Brain microvascular endothelial cell (primary cell): ENCODE measurements around the gene SORCS1.
A peak's percentile ranks its signal among the peaks of the same experiment; 100 is the strongest.

Source experiments
- DNase-seq: peaks from one replicate; pipeline ENCODE4 v3.0.0-alpha.2; 2020
- H3K27ac ChIP-seq: fragments of 250-450 bp; sonication (Bioruptor Pico); 2 replicates; pipeline ENCODE4 v1.5.1; 2020; ENCODE audit warnings: mild to moderate bottlenecking, moderate library complexity
- H3K27me3 ChIP-seq: fragments of 250-450 bp; sonication (Bioruptor Pico); replicated peaks from 2 replicates; pipeline ENCODE4 v1.5.1; 2020; ENCODE audit warnings: mild to moderate bottlenecking
- H3K36me3 ChIP-seq: fragments of 250-450 bp; sonication (Bioruptor Pico); replicated peaks from 2 replicates; pipeline ENCODE4 v1.5.1; 2020; ENCODE audit warnings: mild to moderate bottlenecking
- H3K4me3 ChIP-seq: 2 replicates; pipeline ENCODE4 v1.5.1; 2011; ENCODE audit warnings: low read depth, mild to moderate bottlenecking, control low read depth, low read length, moderate library complexity
- in situ Hi-C: cut with HindIII; loops from 2 replicates; pipeline ENCODE4 v1.10.0; 2017; ENCODE audit warnings: low sequenced_read_pairs, low pct_ligation_motif_present
- TF ChIP-seq, protein P1 (sequence below): IDR thresholded peaks from 2 replicates; pipeline ENCODE4 v1.5.1; 2011; ENCODE audit warnings: low read depth, mild to moderate bottlenecking, moderate library complexity, low read length, control low read depth, inconsistent platforms; ENCODE audit errors: missing control alignments

The SORCS1 gene

DNA sequence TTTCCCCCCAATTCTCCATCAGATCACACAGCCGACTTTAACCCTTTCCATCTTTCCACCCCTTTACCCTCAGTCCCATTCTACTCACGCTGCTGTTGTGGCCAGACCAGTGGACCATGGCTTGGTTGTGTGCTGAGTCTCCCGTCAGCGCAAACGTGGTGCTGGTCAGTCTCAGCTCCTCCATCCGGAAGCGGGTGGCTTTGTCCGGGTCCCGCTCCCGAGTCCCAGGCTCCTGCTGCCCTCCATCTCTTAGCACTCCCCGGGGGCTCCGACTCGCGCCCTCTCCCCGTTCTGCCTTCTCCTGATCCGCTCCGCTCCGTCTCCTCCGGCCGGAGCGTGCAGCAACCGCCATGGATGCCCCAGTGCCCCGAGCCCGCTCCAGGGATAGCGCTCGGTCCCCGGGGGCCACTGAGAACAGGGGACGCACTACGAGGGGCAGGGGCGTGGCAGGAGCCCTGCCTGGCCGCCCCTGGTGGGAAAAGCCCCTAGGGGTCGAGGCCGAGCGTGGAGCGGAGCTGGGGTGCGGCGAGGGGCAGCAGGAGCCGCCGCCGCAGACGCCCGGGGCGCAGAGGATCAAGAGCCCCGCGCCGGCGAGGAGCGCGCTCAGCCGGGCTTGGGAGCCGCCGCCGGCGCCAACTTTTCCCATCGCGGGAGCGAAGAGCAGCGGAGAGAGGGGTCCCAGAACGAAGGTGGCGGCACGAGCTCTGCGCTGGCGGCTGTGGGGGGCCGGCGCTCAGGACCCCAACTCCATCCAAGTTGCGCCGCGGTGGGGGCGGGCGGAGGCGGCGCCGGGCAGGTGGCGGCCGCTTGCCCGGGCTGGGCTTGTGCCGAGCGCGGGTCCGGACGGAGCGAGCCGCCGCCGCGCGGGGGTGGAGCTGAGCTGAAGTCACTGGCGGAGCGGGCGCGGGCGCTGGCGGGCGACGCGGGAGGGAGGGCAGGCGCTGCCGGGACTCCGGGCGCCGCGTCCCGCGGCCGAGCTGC is at the start of gene SORCS1:
SORCS1 (minus strand) TSS at position 826 of the 981 bp plus-strand sequence.
- Histone ChIP-seq H3K27ac (no peak within 1 kb of the TSS), H3K27me3 (peaks cover 8% of the 10 kb centered on the region), H3K4me3 (peak within 1 kb of the TSS; percentile 18), H3K36me3 (no peaks in the 10 kb centered on the region)
- TF ChIP-seq, protein P1, sequence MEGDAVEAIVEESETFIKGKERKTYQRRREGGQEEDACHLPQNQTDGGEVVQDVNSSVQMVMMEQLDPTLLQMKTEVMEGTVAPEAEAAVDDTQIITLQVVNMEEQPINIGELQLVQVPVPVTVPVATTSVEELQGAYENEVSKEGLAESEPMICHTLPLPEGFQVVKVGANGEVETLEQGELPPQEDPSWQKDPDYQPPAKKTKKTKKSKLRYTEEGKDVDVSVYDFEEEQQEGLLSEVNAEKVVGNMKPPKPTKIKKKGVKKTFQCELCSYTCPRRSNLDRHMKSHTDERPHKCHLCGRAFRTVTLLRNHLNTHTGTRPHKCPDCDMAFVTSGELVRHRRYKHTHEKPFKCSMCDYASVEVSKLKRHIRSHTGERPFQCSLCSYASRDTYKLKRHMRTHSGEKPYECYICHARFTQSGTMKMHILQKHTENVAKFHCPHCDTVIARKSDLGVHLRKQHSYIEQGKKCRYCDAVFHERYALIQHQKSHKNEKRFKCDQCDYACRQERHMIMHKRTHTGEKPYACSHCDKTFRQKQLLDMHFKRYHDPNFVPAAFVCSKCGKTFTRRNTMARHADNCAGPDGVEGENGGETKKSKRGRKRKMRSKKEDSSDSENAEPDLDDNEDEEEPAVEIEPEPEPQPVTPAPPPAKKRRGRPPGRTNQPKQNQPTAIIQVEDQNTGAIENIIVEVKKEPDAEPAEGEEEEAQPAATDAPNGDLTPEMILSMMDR: no peak
- in situ Hi-C loops: no loop called here
- no peak for DNase-seq

DNA sequence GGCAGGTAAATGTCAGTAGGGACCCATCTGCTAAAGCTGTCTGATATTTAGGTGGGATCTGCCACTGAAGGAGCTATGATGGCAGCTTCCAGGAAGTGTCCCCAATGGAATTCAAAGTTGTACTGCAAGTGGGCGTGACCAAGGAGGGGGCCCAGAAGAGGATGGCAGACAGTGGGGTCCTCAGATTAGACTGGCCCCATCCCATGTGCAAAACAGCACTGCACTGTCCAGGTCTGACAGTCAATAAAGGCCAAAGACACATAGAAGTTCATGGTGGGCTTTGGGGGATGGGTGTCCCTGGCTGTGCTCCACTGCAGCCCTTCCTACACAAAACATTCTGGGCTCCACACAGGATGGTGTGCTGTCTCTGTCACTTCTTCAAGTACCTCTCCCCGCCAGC is 49.8 kb upstream of the SORCS1 start:
- TF ChIP-seq, protein P1: no peak
- no peak overlapping the region for H3K4me3 ChIP-seq
- H3K36me3 ChIP-seq: no peaks in the 10 kb centered on the region
- no peaks in the 10 kb centered on the region for H3K27me3 ChIP-seq
- no peak overlapping the region for H3K27ac ChIP-seq
- in situ Hi-C loops: no loop called here
- no peak for DNase-seq

DNA sequence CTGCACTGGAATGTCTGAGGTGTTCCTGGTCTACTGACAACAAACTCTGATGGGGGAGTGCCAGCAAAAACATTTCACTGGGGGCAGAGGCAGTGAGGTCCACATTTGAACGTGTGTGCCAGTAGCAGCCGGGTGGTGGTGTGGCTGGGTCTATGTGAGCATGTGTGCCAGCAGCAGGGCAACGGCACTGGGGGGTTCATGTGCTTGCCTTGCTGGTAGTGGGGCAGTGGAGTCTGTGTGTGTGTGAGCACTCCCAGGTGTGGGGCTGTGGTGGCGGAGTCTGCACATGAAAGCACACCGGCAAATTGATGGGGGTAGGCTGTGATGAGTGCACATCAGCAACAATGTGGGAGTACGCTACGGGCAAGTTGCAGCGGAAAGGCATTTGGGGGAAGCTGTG is 49.4 kb upstream of the SORCS1 start:
- H3K36me3 ChIP-seq: no peaks in the 10 kb centered on the region
- DNase-seq: no peak
- TF ChIP-seq, protein P1: no peak
- in situ Hi-C loops: no loop called here
- no peaks in the 10 kb centered on the region for H3K27me3 ChIP-seq
- no peak overlapping the region for H3K27ac ChIP-seq
- no peak overlapping the region for H3K4me3 ChIP-seq

DNA sequence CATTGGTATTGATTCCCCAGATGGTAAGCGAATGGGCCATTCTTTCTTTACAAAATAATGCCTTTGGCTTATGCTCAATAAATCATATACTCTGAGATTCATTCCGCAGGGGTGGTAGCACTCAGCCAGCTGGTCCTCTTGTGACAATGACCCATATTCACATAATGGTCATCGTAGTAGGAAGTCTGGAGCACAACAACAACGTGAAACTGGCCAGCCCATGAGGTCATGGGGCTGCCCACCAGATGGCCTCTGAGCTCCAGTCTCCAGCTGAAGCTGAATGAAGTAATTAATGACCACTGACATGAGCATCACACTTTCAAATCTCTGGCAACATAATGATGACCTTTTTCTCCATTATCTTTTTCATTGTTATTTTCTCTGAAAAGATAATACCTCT is 42.3 kb upstream of the SORCS1 start:
- DNase-seq: no peak
- Histone ChIP-seq H3K4me3 (no peak overlapping the region), H3K36me3 (no peaks in the 10 kb centered on the region), H3K27ac (no peak overlapping the region), H3K27me3 (no peaks in the 10 kb centered on the region)
- TF ChIP-seq, protein P1: no peak
- in situ Hi-C loops: no loop called here

DNA sequence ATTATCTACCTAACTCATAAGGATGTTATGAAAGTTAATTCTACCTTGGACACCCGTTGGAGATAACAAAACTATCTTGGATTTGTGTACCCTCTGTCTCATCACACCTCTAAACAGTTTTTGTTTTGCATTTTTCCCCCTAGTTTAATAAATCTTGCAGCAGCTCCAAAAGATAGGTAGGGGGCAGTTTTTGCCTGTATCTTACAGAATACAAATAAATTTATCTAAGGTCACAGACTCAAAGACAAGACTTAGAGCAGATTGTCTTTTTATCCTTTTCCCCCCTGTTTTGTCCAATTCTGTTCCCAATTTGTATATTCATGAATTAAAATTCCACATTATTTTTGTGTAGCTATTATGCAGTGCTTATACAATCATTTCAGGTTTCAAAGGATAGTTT is 5.0 kb upstream of the SORCS1 start:
- TF ChIP-seq, protein P1: no peak
- Histone ChIP-seq H3K27me3 (peaks cover 3% of the 10 kb centered on the region), H3K36me3 (no peaks in the 10 kb centered on the region), H3K27ac (no peak overlapping the region), H3K4me3 (no peak overlapping the region)
- in situ Hi-C loops: no loop called here
- DNase-seq: no peak
